HG02943 (cell line): Measurements from ENCODE around the gene DHX16.
A peak's percentile ranks its signal among the peaks of the same experiment; 100 is the strongest.
"Not testable (repeated sequence)": the region's sequence is repeated elsewhere in the genome, so short reads cannot be mapped to it uniquely, and the experiment has no call there.

Experiments used
- ATAC-seq: cut with Tn5 transposase; IDR thresholded peaks from one replicate; pipeline ENCODE4 v1.9.1; 2021; ENCODE audit warnings: mild to moderate bottlenecking, low read depth, moderate library complexity; ENCODE audit not compliant: unreplicated experiment

The DHX16 gene

DNA sequence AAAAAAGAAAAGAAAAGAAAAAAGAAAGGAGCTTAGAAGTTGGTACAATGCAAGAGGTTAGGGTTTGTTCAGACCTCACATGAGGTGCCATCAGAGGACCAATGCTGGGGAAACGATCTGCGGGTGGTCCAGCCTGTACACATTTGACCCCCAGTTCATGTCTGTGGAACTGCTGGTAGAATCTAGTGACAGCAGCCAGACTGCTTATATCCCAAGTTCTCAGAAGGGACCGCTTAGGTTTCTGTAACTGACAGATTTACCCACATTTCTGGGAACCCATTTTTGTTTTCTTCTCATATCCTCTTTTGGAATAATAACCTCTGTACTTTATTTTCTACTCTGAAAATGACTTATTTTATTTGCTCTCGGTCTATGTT is 8.9 kb upstream of the DHX16 start:
- ATAC-seq: no peak

DNA sequence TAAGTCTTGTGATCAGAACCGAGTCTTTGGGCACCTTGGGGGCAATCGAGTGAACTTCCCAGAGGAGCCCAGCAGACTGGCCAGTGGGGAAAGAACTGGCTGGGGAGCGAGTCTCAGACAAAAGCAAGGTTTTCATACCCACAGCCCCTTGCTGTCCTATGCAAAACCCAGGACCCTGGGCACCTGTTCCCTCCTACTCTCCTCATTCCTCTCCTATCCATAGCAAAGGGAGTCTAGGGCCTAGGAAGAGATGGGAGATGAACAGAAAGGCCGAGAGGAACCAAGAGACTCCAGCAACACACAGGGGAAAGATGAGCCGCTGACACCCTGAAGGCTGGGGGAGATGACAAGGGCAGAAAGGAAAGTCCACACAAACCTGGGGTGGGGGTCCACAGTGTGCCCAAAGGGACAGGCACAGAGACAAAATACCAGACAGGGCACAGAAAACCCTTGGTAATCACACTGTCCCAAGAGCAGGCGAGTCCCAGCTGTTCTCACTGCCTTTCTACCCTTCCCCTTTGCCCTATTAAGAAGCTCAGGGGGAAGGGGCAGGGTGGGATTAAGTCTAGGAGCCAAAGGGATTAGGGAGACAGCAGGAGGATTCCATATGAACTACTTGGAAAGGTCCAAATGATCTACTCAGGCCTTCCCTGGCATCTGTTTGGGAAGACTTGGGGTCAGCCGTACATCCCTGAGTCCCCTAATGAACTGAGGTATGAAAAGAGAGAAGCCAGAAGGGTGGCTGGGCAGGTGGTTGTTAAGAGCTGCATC is 7.1 kb upstream of the DHX16 start:
- no peak for ATAC-seq

DNA sequence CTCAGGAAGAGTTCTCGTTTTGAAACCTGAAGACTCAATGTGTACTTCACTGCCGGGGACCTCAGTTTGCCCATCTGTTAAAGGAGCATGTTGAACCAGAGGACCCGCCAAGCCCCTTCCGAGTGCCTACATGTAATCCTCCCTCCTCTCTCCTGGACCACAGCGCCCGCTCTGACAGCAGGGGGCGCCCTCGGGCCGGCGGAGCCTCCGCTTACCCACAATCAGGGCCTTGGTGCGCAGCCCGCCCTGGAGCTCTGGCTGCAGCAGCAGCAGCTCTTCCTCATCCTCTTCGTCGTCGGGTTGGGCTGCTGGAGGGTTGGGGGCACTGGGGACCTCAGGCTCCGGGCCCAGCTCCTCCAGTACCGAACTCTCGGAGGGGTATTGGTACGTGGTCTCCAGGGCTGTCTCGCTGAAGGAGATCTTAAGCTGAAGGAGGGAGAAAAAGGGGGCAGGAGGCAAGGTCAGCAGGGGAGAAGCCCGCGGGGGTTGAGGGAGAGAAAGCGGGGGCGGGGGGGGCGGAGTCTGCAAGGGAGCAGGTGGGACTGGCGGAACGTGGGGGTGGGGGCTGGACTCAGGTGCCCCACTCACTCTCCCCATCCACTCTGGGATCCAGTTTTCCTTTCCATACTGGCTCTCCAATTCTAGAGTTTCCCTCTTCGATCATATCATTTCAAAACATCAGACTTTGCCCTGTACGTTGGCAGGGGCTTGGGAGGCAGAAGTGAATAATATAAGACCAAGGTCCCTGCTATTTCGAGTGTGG is 6.3 kb upstream of the DHX16 start:
- no peak for ATAC-seq

DNA sequence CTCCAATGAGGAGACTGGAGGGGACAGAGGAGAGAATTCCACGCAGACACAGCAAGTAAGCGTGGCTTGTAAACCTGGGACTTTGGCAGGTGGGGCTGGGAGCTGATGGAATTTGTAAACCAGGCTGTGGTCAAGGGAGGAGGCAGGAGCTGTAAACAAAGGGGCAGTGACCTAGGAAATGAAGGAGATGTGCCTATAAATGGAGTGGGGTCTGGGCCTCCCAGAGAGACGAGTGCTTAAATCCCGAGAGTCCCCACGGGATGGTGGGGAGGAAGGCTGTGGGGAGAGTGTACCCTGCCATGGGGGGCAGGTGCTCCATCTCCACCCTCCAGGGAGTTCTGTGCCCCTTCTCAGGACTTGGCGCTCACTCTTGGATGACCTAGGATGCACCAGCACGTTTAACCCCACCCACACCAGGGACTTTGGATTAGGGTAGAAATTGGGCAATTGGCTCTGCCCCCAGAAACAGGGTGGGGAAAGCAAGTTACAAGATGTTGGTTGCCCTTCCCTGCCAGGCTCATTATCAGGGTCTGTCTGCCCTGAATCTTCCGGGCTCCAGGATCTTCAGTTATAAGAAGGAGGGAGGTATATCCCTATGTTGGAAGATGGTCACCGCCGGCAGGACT is 4.0 kb upstream of the DHX16 start:
- ATAC-seq: no peak

DNA sequence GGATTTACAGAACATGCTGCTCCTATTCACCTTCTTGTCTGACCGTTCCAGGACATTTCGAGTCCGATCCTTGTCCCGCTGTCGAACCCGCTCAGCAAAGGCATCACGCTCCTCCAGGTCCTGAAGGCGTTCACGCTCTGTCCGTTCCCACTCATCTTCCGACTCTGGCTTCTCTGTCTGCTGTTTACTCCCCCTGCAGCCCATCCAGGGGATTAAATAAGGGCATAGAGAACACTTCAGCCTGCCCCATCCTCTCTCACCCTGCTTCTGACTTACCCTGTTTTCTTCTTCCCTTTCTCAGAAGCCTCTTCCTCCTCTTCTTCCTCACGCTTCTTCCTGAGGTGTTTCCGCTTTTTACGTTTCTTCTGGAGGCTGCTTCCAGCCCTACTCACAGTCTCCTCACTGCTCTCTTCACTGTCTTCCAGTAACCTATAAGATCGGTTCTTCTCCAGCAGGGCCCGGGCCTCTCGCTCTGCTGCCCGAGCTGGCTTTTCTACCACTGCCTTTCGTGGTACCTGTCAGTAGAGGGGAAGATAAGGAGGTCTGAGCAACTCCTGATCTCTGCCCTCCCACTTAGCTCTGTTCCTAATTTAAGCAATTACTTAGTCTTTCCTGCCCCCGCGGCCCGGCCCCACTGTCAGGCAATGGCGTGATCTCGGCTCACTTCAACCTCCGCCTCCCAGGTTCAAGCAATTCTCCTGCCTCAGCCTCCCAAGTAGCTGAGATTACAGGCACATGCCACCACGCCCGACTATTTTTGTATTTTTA is 1.9 kb downstream of the DHX16 start:
- ATAC-seq: no peak

DNA sequence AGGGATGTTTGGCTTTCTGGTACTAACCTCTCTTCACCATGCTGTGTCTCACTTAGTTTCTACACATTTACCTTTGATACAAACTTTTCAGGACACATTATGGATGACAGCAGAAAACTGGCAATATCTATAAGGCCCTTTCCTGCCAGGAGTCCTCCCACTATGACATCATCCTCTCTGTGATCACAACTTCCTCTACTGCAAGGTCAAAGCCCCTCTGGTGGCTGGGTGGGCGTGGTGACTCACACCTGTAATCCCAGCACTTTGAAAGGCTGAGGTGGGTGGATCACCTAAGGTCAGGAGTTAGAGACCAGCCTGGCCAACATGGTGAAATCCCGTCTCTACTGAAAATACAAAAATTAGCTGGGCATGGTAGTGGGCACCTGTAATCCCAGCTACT is 6.5 kb downstream of the DHX16 start:
- ATAC-seq: not testable (repeated sequence)

DNA sequence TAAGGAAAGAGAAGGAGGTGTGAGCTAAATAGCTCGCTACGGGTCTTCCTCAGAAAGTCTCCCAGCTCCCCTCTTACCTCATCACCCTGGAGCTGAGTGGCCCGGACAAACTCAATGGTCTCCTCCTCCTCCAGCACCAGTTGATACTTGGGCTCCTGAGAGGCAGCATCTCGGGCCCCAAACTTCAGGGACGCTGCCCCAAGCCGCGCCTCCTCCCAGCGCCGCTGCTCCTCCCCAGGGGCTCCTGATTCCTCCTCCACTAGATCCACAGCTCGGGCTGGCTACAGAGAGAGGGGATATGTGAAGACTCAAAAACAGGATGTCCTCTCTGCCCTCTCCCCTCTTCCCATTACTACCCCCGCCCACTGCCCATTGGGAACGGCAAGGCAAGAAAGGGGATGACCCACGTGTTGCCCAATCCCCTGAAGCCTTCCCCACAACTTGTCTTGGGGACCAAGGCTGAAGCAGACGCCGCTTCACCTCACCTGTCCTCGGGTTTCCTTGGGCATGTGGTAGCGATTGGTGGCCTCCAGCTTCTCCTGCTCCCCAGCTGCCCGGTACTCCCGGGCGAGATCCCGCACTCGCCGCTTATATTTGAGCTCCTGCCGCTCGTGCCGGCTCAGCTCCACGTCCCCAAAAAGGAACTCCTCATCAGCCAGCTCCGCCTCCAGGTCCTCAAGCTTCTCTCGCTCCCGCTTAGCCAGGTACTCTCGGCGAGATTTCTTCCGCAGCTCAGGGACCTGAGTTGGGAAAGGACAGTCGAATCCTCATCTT is 7.6 kb downstream of the DHX16 start:
- ATAC-seq: no peak

DNA sequence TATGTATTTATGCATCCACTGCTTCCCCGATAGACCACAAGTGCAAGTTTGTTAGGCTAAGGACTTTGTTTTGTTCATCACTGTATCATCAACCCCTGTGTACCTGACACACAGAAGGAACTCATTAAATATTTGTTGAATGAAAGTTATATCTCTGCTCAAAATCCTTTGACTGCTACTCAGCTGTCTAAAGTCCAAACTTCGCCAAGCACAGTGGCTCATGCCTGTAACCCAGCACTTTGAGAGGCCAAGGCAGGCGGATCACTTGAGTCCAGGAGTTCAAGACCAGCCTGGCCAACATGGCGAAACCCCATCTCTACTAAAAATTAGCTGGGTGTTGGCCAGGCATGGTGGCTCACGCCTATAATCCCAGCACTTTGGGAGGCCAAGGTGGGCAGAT is 14.9 kb downstream of the DHX16 start:
- not testable (repeated sequence) for ATAC-seq

DNA sequence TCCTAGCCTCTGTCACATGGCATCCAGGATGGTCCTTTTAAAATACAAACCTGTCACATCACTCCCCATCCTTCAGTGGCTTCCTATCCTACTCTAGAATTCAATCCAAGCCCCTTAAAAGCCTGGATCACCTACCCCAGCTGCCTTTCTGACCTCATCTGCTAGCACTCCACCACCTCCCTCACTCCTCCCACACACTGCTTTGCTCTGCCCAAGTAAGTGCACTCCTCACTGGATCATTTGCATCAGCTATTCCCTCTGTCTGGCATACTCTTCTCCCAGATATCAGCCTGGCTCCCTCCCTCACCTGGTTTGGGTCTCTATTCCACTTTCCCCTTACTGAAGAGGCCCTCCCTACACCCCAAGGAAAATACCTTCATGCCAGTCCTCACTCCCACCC is 15.4 kb downstream of the DHX16 start:
- no peak for ATAC-seq

DNA sequence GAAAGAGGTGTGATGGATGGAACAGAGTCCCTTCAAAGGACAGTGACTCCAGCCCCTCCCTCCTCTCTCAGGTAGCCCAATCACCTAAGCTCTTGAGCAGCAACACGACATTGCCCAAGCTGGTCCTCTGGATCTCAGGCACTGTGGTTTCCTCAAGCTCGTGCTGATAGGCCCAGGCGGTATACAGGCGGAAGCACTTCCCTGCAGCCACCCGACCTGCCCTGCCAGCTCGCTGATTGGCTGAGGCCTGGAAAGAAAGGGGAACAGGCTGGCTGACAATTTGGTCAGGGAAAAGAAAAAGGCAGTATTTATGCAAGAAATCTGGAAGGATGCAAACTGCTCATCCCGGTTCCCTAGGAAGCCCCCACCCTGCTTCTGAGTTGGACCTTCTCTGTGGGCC is 16.3 kb downstream of the DHX16 start:
- ATAC-seq: no peak

DNA sequence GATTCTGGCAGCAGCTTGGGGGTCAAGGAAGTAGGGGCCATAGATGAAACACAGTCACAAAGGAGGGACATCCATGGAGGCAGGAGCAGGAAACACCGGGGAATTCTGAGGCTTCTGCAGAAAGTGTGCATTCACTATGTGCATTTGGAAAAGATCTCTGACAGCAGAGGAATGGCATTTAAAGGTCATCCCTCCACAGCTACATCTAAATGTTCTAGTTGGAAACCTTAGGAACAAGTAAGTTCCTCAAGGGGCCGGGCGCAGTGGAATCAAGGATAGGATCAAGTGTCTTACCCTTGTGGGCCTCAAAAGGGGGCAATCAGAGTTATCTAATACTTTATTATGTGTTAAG is 17.1 kb downstream of the DHX16 start:
- ATAC-seq: no peak

DNA sequence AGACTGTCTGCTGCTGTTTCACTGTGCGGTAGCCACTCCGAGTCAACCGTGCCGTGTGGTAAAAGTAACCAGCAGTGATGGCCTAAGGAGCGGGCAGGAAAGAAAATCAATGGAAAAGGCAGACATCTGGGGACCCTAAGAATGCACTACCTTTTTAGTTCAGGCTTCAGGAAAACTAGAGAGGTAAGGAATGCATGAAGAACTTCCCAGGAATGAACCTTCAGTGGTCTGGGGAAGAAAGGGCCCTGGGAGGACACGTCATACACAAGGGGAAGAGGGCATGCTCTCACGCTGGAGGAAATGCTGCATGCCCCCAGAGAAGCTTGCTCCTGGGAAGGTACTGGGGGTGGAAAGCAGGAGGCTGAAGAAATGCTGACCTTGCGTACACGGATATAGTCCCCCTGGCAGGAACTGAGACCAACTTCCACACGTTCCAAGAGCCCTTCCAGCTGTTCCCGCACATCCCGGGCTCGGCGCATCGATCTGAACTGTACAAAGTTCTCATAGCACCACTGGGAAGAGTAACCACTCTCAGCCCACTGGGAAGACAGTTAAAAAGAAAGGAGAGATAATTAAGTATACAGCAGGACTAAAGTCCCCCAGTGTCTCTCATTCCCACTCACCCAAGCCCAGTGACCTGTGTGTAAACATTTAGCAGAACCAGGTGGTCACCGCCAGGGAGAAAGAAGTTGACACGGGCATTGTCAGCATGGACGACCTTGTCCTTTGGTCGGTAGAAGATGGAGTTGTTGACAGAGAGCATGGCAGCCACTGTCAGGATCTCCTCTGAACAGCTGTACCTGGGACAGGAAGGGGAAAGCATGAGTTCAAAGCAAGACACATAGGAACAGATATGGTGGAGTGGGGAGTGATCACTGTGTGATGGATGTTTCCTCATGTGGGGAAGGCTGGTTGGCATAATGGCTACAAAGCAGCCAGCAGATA is 17.7 kb downstream of the DHX16 start:
- ATAC-seq: no peak

DNA sequence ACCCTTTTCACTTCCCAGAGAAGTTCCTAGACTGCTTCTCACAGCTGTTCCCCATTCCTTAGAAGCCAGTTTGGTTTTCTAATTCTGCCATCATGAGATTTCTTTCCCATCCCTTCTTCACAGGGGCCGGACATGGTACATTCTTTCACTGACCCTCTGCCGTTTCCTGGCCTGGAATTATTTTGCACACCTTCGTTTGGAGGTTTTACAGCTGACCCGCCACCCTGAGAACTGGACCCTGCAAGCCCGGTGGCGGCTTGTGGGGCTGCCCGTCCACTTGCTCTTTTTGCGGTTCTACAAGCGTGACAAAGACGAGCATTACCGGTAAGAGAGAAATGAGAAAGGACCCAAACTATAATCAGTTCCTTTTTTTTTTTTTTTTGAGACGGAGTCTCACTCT is 21.7 kb downstream of the DHX16 start:
- ATAC-seq: no peak

DNA sequence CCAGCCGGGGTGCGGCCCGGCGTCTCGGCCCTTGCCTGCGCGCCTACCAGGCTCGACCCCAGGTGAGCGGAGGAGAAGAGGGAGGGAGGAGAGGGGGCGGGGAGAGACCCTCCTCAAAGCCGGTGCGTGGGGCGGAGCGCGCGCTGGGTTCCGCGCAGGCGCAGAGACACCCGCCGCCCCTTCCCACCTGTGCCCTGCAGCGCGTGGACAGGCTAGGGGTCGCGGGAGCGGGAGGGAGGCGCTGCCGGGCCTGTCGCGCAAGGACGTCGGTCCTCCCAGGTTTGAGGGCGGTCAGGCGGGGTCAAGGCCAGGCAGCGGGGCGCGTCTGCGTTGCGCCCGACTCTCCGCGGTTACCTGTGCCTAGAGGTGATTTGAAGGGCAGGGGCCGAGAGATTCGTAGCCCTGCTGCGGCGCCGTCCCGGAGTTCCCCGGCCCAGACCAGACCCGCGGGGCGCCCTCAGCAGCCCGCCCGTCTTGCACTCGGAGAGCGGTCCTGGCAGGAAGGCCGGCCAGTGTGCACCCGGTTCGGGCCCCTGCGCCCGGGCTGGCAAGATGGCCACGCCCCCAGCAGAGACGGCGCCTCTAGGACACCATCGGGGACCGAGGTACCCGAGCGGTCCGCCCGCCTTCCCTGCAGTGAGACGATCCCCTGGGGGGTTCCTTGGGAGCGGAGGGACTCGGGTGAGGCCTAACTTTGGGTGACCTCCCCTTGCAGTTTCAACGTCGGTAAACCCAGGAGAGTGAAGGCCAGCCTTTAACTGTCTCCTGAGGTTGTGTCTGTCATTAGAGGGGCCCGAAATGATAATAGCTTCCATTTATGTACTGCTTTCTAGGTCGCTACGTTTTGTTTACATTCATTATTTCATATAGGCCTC is 25.3 kb downstream of the DHX16 start:
- peak; percentile 51 for ATAC-seq

DNA sequence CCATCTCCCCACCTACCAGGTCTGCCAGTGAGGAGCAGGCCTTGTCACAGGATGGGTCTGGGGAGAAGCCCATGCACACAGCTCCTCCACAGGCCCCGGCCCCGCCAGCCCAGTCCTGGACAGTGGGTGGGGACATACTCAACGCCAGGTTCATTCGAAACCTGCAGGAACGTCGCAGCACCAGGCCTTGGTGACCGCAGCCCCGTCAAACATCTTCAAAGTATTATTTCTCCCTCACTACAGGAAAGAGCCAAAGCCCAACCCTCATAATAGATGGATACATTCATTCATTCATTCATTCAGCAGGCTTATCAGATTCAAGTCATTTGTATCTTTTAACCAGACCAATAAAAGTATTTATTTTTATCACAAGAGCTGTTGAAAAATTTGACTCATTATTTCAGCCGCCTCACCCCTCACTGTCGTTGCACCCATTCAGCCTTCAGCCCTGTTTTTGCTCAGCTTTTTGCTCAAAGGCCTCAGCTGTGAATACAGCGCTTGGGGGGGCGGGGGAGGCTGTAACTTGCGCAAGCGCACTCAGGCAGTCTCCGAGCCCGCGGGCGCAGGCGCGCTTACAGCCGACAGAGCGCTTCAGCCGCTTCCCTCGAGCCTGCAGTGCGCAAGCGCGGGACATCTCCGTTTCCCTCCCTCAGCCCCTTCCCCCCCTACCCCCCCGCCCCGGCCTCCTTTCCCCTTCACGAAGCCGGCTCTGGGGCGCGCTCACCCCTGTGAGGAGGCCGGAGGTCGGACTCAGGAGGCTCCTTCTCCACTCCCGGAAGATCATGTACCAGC is 26.2 kb downstream of the DHX16 start, which contains the start of gene C6orf136:
TSS of gene C6orf136 (plus strand) at position 684 of the 792 bp plus-strand sequence. CDS start at position 783, 99 bp downstream.
- peak; percentile 47 for ATAC-seq

DNA sequence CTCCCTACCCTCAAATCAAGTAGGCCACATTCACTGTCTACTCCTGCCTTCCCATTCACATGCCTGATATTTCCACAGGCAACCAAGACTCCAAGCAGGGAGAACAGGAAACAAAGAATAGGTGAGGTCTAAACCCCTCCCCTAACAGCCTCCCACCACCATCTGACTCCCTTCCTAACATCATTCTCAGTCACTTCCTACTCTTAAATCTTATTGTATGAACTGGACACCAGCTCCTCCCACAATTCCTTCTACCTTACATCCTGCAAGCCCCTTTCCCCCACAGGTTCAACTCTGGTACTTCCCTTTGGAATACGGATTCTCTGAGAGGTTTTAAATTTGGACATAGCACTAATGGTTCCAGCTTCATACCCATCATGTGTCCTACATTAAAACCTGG is 26.8 kb downstream of the DHX16 start:
- no peak for ATAC-seq

DNA sequence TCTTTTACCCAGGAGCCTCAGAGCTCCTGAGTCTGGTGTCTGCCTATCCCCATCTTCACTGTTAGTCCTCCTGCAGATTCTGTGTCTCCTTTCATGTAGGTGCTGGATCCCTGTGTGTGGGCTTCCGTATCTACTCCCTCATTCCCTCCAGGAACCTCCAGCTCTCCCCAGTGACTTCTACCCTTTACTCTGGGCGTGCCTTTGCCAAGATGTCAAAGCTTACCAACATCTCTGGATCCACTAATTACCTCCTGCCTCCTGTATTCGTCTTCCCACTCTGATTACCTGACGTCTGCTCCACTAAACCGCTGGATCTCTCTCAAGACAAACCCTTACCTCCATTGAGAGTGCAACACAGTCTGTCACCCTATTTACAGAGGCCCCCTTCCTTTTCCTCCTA is 28.0 kb downstream of the DHX16 start:
- no peak for ATAC-seq
